ENCODE results near the gene GLRX5. TPM values are rescaled to one million over a fixed set of nuclear protein-coding genes. Genes with fewer than 3 reads are reported as not detected.
A peak's percentile ranks its signal among the peaks of the same experiment; 100 is the strongest.

Gene GLRX5
- total RNA-seq, 1 donor from 2014 or later = 67.9 TPM

- DNase-seq (ENCODE audit: low spot score) = no peak
These were observed 1.4 kb upstream of the GLRX5 start for GRCh38 chr14:95533391-95533821.

- no peak for DNase-seq (ENCODE audit: low spot score)
These were observed 1.0 kb upstream of the GLRX5 start for GRCh38 chr14:95533822-95534221.

GRCh38 chr14:95535226-95536021, 574 bp downstream of the GLRX5 start:
- DNase-seq (ENCODE audit: low spot score) = no peak

GRCh38 chr14:95536036-95536593, 1.3 kb downstream of the GLRX5 start:
- no peak for DNase-seq (ENCODE audit: low spot score)

GRCh38 chr14:95536671-95537070, 1.8 kb downstream of the GLRX5 start:
- DNase-seq (ENCODE audit: low spot score) = no peak

- no peak for DNase-seq (ENCODE audit: low spot score)
These were observed 2.6 kb downstream of the GLRX5 start for GRCh38 chr14:95537298-95538089.

GRCh38 chr14:95538801-95539509, 4.1 kb downstream of the GLRX5 start:
- DNase-seq (ENCODE audit: low spot score) = no peak

- DNase-seq (ENCODE audit: low spot score) = no peak
These were observed 5.5 kb downstream of the GLRX5 start for GRCh38 chr14:95540236-95540855.

- DNase-seq (ENCODE audit: low spot score) = no peak
These were observed 6.5 kb downstream of the GLRX5 start for GRCh38 chr14:95541346-95541745.

- DNase-seq (ENCODE audit: low spot score) = no peak
These were observed 7.4 kb downstream of the GLRX5 start for GRCh38 chr14:95541932-95542930.

- DNase-seq (ENCODE audit: low spot score) = no peak
These were observed 8.2 kb downstream of the GLRX5 start for GRCh38 chr14:95543021-95543420.

GRCh38 chr14:95544588-95544987, 9.7 kb downstream of the GLRX5 start:
- DNase-seq (ENCODE audit: low spot score) = no peak

GRCh38 chr14:95545515-95546168, 10.8 kb downstream of the GLRX5 start:
- DNase-seq (ENCODE audit: low spot score) = peak; percentile 35

- DNase-seq (ENCODE audit: low spot score) = no peak
These were observed 12.4 kb downstream of the GLRX5 start for GRCh38 chr14:95547272-95547625.

- DNase-seq (ENCODE audit: low spot score) = no peak
These were observed 12.9 kb downstream of the GLRX5 start for GRCh38 chr14:95547626-95548327.

- DNase-seq (ENCODE audit: low spot score) = no peak
These were observed 13.6 kb downstream of the GLRX5 start for GRCh38 chr14:95548328-95548929.

GRCh38 chr14:95549656-95550585, 15.1 kb downstream of the GLRX5 start:
- no peak for DNase-seq (ENCODE audit: low spot score)

GRCh38 chr14:95551435-95551834, 16.6 kb downstream of the GLRX5 start:
- DNase-seq (ENCODE audit: low spot score) = no peak

All from umbilical cord (tissue), 2 donors.